ENCODE data around the gene NTN4. TPM values are rescaled to one million over a fixed set of nuclear protein-coding genes. Genes with fewer than 3 reads are reported as not detected.

Gene NTN4
- polyA plus RNA-seq, 1 of the 3 experiments (the other 2 are of a cell fraction) = 0.08 TPM

GRCh38 chr12:95720146-95720545 lies 70.4 kb downstream of the NTN4 start:
- ChIA-PET POLR2A (no interaction called here), CTCF (interaction anchor here (1.4 kb wide), 1 partner anchor 16 kb away, joined by 3 read pairs; no protein-coding TSS in a partner anchor)
- Histone ChIP-seq H3K79me2 (ENCODE audit: insufficient read depth) (no peaks in the 10 kb centered on the region), H4K20me1 (ENCODE audit: insufficient read depth) (no peaks in the 10 kb centered on the region), H3K4me2 (no peak overlapping the region), H3K4me1 (ENCODE audit: control insufficient read depth in 1 of 2, insufficient read depth in 2 of 2, low read depth in 1 of 2, low read length in 1 of 2) (peaks cover 0 to 2% of the 10 kb centered on the region in 2 experiments; a peak in 1 of 4 replicates), H3F3A (replicated peaks; ENCODE audit: insufficient read depth) (no peaks in the 10 kb centered on the region), H3K27ac (ENCODE audit: low read depth in 2 of 2, low read length in 1 of 2) (no peak overlapping the region), H3K9ac (no peak overlapping the region), H2AFZ (ENCODE audit: low read depth) (no peak overlapping the region), H3K9me2 (no peaks in the 10 kb centered on the region), H3K27me3 (ENCODE audit: insufficient read depth) (no peaks in the 10 kb centered on the region), H3K36me3 (replicated peaks in 1 of 2; ENCODE audit: control insufficient read depth in 1 of 2, insufficient read depth in 2 of 2, low read length in 1 of 2) (no peaks in the 10 kb centered on the region), H3K4me3 (ENCODE audit: low read depth in 2 of 2, low read length in 1 of 2) (no peak overlapping the region), H3K9me3 (no peaks in the 10 kb centered on the region)
- TF ChIP-seq NRF1 (IDR thresholded peaks at IDR 0.05; ENCODE audit: low read depth, low read length) (no peak), RAD21 (IDR thresholded peaks at IDR 0.05; ENCODE audit: low read length) (no peak), FOXJ3 (CRISPR knock-in tag; IDR thresholded peaks at IDR 0.05) (no peak), TEAD4 (IDR thresholded peaks at IDR 0.05; ENCODE audit: borderline replicate concordance, insufficient read depth) (no peak), TCF12 (IDR thresholded peaks at IDR 0.05) (no peak), RXRA (IDR thresholded peaks at IDR 0.05; ENCODE audit: borderline replicate concordance, low read depth) (no peak), ZBTB33 (IDR thresholded peaks at IDR 0.05; ENCODE audit: borderline replicate concordance, low read depth) (no peak), IRF3 (IDR thresholded peaks at IDR 0.05; ENCODE audit: low read depth, low read length) (no peak), FOSL2 (IDR thresholded peaks at IDR 0.05; ENCODE audit: borderline replicate concordance, low read depth) (no peak), SIN3A (IDR thresholded peaks at IDR 0.05; ENCODE audit: borderline replicate concordance, low read depth, low read length) (no peak), GABPA (IDR thresholded peaks at IDR 0.05; ENCODE audit: low read depth) (no peak), YY1 (IDR thresholded peaks at IDR 0.05; ENCODE audit: low read depth) (no peak), TAF1 (IDR thresholded peaks at IDR 0.05; ENCODE audit: borderline replicate concordance, low read depth, low read length) (no peak), EP300 (IDR thresholded peaks at IDR 0.05; ENCODE audit: borderline replicate concordance in 1 of 2, low read depth in 1 of 2, low read length in 1 of 2) (no peak), RFX5 (IDR thresholded peaks at IDR 0.05; ENCODE audit: low read length) (no peak), FOXM1 (IDR thresholded peaks at IDR 0.05; ENCODE audit: low read depth) (no peak), USF2 (IDR thresholded peaks at IDR 0.05; ENCODE audit: borderline replicate concordance, low read depth, low read length) (no peak)
- 49% methylated on average over 4 of the region's 4 CpGs for WGBS (ENCODE audit: low lambda C conversion rate)
- no peak for DNase-seq
